Uterus (tissue), 4 donors: ENCODE measurements around the gene PITPNM2. TPM values are rescaled to one million over a fixed set of nuclear protein-coding genes. Genes with fewer than 3 reads are reported as not detected.

Source experiments
- DNase-seq, 2 donors: peaks; one replicate each; pipeline ENCODE4 v3.0.0-alpha.2; 2019 to 2020
- H3K27ac ChIP-seq, 2 donors: fragments of 200-600 bp; sonication (generic); 1 replicate in 1 of 2; 2 replicates in 1 of 2; pipeline ENCODE4 v1.5.1; 2016 to 2018
- H3K27me3 ChIP-seq, 2 donors: fragments of 200-600 bp; sonication (generic); one replicate each; pipeline ENCODE4 v1.5.1; 2018 to 2019; ENCODE audit warnings: control low read depth in 1 of 2
- H3K36me3 ChIP-seq, 2 donors: fragments of 200-600 bp; sonication (generic); one replicate each; pipeline ENCODE4 v1.5.1; 2019; ENCODE audit warnings: control low read depth in 1 of 2
- H3K4me1 ChIP-seq, 2 donors: fragments of 200-600 bp; sonication (generic); one replicate each; pipeline ENCODE4 v1.5.1; 2018 to 2019; ENCODE audit warnings: control low read depth in 1 of 2
- H3K4me3 ChIP-seq, 2 donors: fragments of 200-600 bp; sonication (generic); 1 replicate in 1 of 2; 2 replicates in 1 of 2; pipeline ENCODE4 v1.5.1; 2018 to 2019; ENCODE audit warnings: mild to moderate bottlenecking in 1 of 2
- H3K9me3 ChIP-seq, 2 donors: fragments of 200-600 bp; sonication (generic); one replicate each; pipeline ENCODE4 v1.5.1; 2019; ENCODE audit warnings: control low read depth in 1 of 2
- CTCF ChIP-seq, 4 experiments: fragments of 200-600 bp in 2 of 4; fragments of 450-650 bp in 2 of 4; sonication (generic) in 2 of 4; IDR thresholded peaks; one replicate each; pipeline ENCODE4 v1.5.1; 2016 to 2019; ENCODE audit warnings: antibody characterized with exemption in 4 of 4, mild to moderate bottlenecking in 2 of 4, moderate library complexity in 1 of 4
- POLR2A ChIP-seq, 2 donors: fragments of 450-650 bp; IDR thresholded peaks; one replicate each; pipeline ENCODE4 v1.6.1; 2016; ENCODE audit warnings: antibody characterized with exemption in 2 of 2, mild to moderate bottlenecking in 1 of 2, moderate library complexity in 1 of 2
- intact Hi-C: fragments of 100-400 bp; cut with DNase I; formaldehyde crosslinking; loops from one replicate; pipeline ENCODE4 v1.15.1; 2023; ENCODE audit warnings: low total_unique reads
- total RNA-seq, 4 donors: library from RNA; depleted of rRNA in 3 of 4; stranded (reverse); fragments of >200 nt in 3 of 4; gene quantifications; one replicate each; pipeline versions ENCODE4 v1.1.0 to v1.2.4, GENCODE V29; 2014 to 2023
- donor health status: DM: yes; HTN: yes; CAD: no.

Gene PITPNM2
- total RNA-seq: 10 to 100 TPM in 1 of 4 donors, 1 to 10 TPM in 2, under 1 TPM in 1; 0.59 to 35.1 (median 4.2) TPM

- peak within 1 kb of the TSS; percentile 88 to 98 for H3K27ac ChIP-seq
- no peaks in the 10 kb centered on the region for H3K27me3 ChIP-seq
- H3K36me3 ChIP-seq: no peaks in the 10 kb centered on the region
- peak within 1 kb of the TSS; percentile 75 to 92 for H3K4me3 ChIP-seq
- TF ChIP-seq POLR2A (IDR thresholded peaks at IDR 0.05) (peak in 1 of 2 donors; percentile 20), CTCF (IDR thresholded peaks at IDR 0.05) (peak in 3 of 4 experiments; percentile 33 to 85 (median 73))
- intact Hi-C loops: loop anchor here (5.0 kb wide), 1 partner anchor 104 kb away; no protein-coding TSS in a partner anchor
- H3K9me3 ChIP-seq: no peaks in the 10 kb centered on the region
- peak; percentile 45 to 71 for DNase-seq
- H3K4me1 ChIP-seq: no peaks in the 10 kb centered on the region
Measured at GRCh38 chr12:123150744-123151456, at the start of gene PITPNM2. Gene PITPNM2, minus strand, starts transcription at chr12:123151090. Its CDS starts 116,500 bp downstream, at chr12:123034590.

- Histone ChIP-seq H3K27me3 (no peaks in the 10 kb centered on the region), H3K4me3 (no peak overlapping the region)
- TF ChIP-seq CTCF (IDR thresholded peaks at IDR 0.05) (no peak), POLR2A (IDR thresholded peaks at IDR 0.05) (no peak)
Measured at GRCh38 chr12:123200414-123200813, 49.5 kb upstream of the PITPNM2 start.

GRCh38 chr12:123199936-123200335 lies 49.0 kb upstream of the PITPNM2 start:
- no peaks in the 10 kb centered on the region for H3K36me3 ChIP-seq

More at GRCh38 chr12:123200414-123200813, 49.5 kb upstream of the PITPNM2 start:
- H3K36me3 ChIP-seq: no peaks in the 10 kb centered on the region
- no peaks in the 10 kb centered on the region for H3K4me1 ChIP-seq
- H3K9me3 ChIP-seq: no peaks in the 10 kb centered on the region
- H3K27ac ChIP-seq: no peak overlapping the region
- no peak for DNase-seq
- intact Hi-C loops: no loop called here

DNA sequence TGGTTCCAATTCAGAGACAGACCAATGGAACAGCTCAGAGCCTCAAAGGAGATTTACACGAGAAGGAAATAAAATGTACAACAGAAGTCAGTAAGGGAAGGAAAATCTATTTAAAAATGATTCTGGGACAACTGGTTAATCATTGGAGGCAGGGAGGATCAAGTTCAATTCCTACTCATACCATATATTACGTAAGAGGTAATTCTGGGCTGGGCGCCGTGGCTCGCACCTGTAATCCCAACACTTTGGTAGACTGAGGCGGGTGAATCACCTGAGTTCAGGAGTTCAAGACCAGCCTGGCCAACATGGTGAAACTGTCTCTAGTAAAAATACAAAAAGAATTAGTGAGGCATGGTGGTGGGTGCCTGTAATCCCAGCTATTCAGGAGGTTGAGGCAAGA lies 36.7 kb upstream of the PITPNM2 start:
- no peak for TF ChIP-seq CTCF (IDR thresholded peaks at IDR 0.05)
- no peak for TF ChIP-seq POLR2A (IDR thresholded peaks at IDR 0.05)
- no peaks in the 10 kb centered on the region for H3K27me3 ChIP-seq
- H3K4me3 ChIP-seq: no peak overlapping the region
- no peak for DNase-seq
- H3K4me1 ChIP-seq: no peaks in the 10 kb centered on the region
- intact Hi-C loops: no loop called here
- H3K36me3 ChIP-seq: no peaks in the 10 kb centered on the region
- no peak overlapping the region for H3K27ac ChIP-seq
- H3K9me3 ChIP-seq: no peaks in the 10 kb centered on the region

More at GRCh38 chr12:123199936-123200335, 49.0 kb upstream of the PITPNM2 start:
- intact Hi-C loops: no loop called here
- H3K27me3 ChIP-seq: no peaks in the 10 kb centered on the region
- no peak for DNase-seq
- H3K4me3 ChIP-seq: no peak overlapping the region
- H3K27ac ChIP-seq: no peak overlapping the region
- no peaks in the 10 kb centered on the region for H3K4me1 ChIP-seq
- TF ChIP-seq CTCF (IDR thresholded peaks at IDR 0.05) (no peak), POLR2A (IDR thresholded peaks at IDR 0.05) (no peak)
- H3K9me3 ChIP-seq: no peaks in the 10 kb centered on the region

DNA sequence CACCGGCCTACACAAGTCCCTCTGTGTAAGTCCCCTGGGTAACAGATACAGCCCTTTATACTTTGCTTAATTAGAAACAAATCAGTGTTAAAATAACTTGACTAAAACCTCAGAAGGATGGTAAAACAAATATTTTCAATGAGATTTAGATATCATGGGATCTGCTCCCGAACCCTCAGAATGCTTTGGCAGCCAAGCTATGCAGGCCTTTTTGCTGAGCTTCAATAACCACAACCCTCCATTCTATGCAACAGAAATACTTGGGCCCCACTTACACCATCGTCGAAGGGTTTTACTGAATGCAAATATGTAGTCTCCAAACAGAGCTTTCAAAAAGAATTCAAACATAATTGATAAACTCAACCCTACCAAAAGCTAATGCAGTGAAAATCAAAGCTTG lies 29.3 kb upstream of the PITPNM2 start:
- no peak for DNase-seq
- TF ChIP-seq POLR2A (IDR thresholded peaks at IDR 0.05) (no peak), CTCF (IDR thresholded peaks at IDR 0.05) (no peak)
- Histone ChIP-seq H3K9me3 (no peaks in the 10 kb centered on the region), H3K27ac (no peak overlapping the region), H3K27me3 (no peaks in the 10 kb centered on the region), H3K4me1 (no peaks in the 10 kb centered on the region), H3K4me3 (no peak overlapping the region), H3K36me3 (no peaks in the 10 kb centered on the region)
- intact Hi-C loops: no loop called here
